ELR (cell line): ENCODE measurements around the gene CYB561D2.

Experiments used
- DNase-seq: peaks from one replicate; pipeline ENCODE4 v3.0.0-alpha.2; 2015; ENCODE audit warnings: low read depth

CYB561D2 gene

GRCh38 chr3:50323614-50324199, 27.0 kb upstream of the CYB561D2 start:
- no peak for DNase-seq

GRCh38 chr3:50324351-50325112, 26.1 kb upstream of the CYB561D2 start:
- DNase-seq: peak; percentile 76

- no peak for DNase-seq
Measured at GRCh38 chr3:50325113-50325480, 25.6 kb upstream of the CYB561D2 start.

GRCh38 chr3:50325497-50326181, 25.0 kb upstream of the CYB561D2 start:
- no peak for DNase-seq

- DNase-seq: no peak
Measured at GRCh38 chr3:50326182-50326541, 24.5 kb upstream of the CYB561D2 start.

- DNase-seq: no peak
Measured at GRCh38 chr3:50327129-50327528, 23.5 kb upstream of the CYB561D2 start.

- peak; percentile 98 for DNase-seq
Measured at GRCh38 chr3:50327943-50328691, 22.5 kb upstream of the CYB561D2 start, which contains the start of gene TUSC2. TSS of gene TUSC2 (minus strand) at chr3:50328223. CDS start at chr3:50328099, 124 bp downstream.

GRCh38 chr3:50330330-50330729, 20.3 kb upstream of the CYB561D2 start:
- DNase-seq: no peak

GRCh38 chr3:50331364-50331907, 19.2 kb upstream of the CYB561D2 start:
- no peak for DNase-seq

- DNase-seq: peak; percentile 78
Measured at GRCh38 chr3:50333744-50334328, 16.8 kb upstream of the CYB561D2 start.

- DNase-seq: no peak
Measured at GRCh38 chr3:50334339-50335075, 16.2 kb upstream of the CYB561D2 start.

- peak; percentile 52 for DNase-seq
Measured at GRCh38 chr3:50336452-50337174, 14.0 kb upstream of the CYB561D2 start.

GRCh38 chr3:50337175-50337861, 13.3 kb upstream of the CYB561D2 start:
- DNase-seq: peak; percentile 99

- DNase-seq: peak; percentile 29
Measured at GRCh38 chr3:50338965-50339364, 11.7 kb upstream of the CYB561D2 start.

- peak; percentile 57 for DNase-seq
Measured at GRCh38 chr3:50339485-50340146, 11.0 kb upstream of the CYB561D2 start.

GRCh38 chr3:50340147-50340447, 10.6 kb upstream of the CYB561D2 start:
- no peak for DNase-seq

- peak; percentile 79 for DNase-seq
Measured at GRCh38 chr3:50340448-50341329, 10.0 kb upstream of the CYB561D2 start, which contains the start of gene RASSF1. TSS of gene RASSF1 (minus strand) at chr3:50340836. CDS start at chr3:50340805, 31 bp downstream.

GRCh38 chr3:50341537-50341936, 9.1 kb upstream of the CYB561D2 start:
- DNase-seq: no peak
